Measurements from ENCODE around the gene SPRR2G. TPM values are rescaled to one million over a fixed set of nuclear protein-coding genes. Genes with fewer than 3 reads are reported as not detected.

The SPRR2G gene
- total and polyA plus RNA-seq, 7 experiments from 2014 or later, result not detected

- ATAC-seq (no peak), DNase-seq (no peak)
- H3K4me1 ChIP-seq (ENCODE audit: control insufficient read depth in 2 of 2, insufficient read depth in 2 of 2, low read length in 2 of 2), result no peaks in the 10 kb centered on the region
- POLR2A ChIA-PET, result no interaction called here
- Mint-ChIP-seq H3K4me1 (no peaks in the 10 kb centered on the region), H3K9me3 (peaks cover 0 to 11% (median 0%) of the 10 kb centered on the region in 11 donors), H3K27me3 (peaks cover 3 to 31% (median 23%) of the 10 kb centered on the region in 5 donors), H3K27ac (no peak overlapping the region), H3K4me3 (no peak overlapping the region), H3K36me3 (no peaks in the 10 kb centered on the region)
- no peaks in the 10 kb centered on the region for H3K9me3 ChIP-seq (ENCODE audit: control insufficient read depth in 2 of 3, low read length in 3 of 3)
- H3K27ac ChIP-seq (ENCODE audit: low read depth, low read length), result no peak overlapping the region
- CTCF ChIA-PET, result no interaction called here
- intact Hi-C loops (cut with micrococcal nuclease), result no loop called here
- no peaks in the 10 kb centered on the region for H3K27me3 ChIP-seq (ENCODE audit: control insufficient read depth in 2 of 2, insufficient read depth in 2 of 2, low read length in 2 of 2)
- H3K36me3 ChIP-seq (ENCODE audit: control insufficient read depth in 2 of 3, insufficient read depth in 3 of 3, low read length in 3 of 3), result no peaks in the 10 kb centered on the region
- H3K4me3 ChIP-seq (ENCODE audit: low read length), result no peak overlapping the region
Observed at GRCh38 chr1:153178922-153179321, 28.2 kb upstream of the SPRR2G start.

GRCh38 chr1:153174624-153175023 is 23.9 kb upstream of the SPRR2G start:
- Histone ChIP-seq H3K4me3 (ENCODE audit: low read length) (no peak overlapping the region), H3K36me3 (ENCODE audit: control insufficient read depth in 2 of 3, insufficient read depth in 3 of 3, low read length in 3 of 3) (no peaks in the 10 kb centered on the region), H3K4me1 (ENCODE audit: control insufficient read depth in 2 of 2, insufficient read depth in 2 of 2, low read length in 2 of 2) (no peaks in the 10 kb centered on the region), H3K9me3 (ENCODE audit: control insufficient read depth in 2 of 3, low read length in 3 of 3) (no peaks in the 10 kb centered on the region), H3K27me3 (ENCODE audit: control insufficient read depth in 2 of 2, insufficient read depth in 2 of 2, low read length in 2 of 2) (no peaks in the 10 kb centered on the region), H3K27ac (ENCODE audit: low read depth, low read length) (no peak overlapping the region)
- ChIA-PET POLR2A (no interaction called here), CTCF (no interaction called here)
- Mint-ChIP-seq H3K4me1 (no peaks in the 10 kb centered on the region), H3K27me3 (peaks cover 6 to 24% (median 21%) of the 10 kb centered on the region in 5 donors), H3K27ac (no peak overlapping the region), H3K9me3 (peaks cover 0 to 4% (median 0%) of the 10 kb centered on the region in 11 donors), H3K36me3 (no peaks in the 10 kb centered on the region), H3K4me3 (no peak overlapping the region)
- DNase-seq (no peak), ATAC-seq (no peak)
- intact Hi-C loops (cut with micrococcal nuclease), result no loop called here

- ATAC-seq, result no peak
- DNase-seq, result no peak
- peaks cover 14 to 51% (median 40%) of the 10 kb centered on the region in 5 donors for H3K27me3 Mint-ChIP-seq
Observed at GRCh38 chr1:153168686-153169085, 18.0 kb upstream of the SPRR2G start.

GRCh38 chr1:153155541-153155940 is 4.9 kb upstream of the SPRR2G start:
- ChIA-PET POLR2A (no interaction called here), CTCF (no interaction called here)
- H3K27me3 ChIP-seq (ENCODE audit: control insufficient read depth in 2 of 2, insufficient read depth in 2 of 2, low read length in 2 of 2), result no peaks in the 10 kb centered on the region
- no peaks in the 10 kb centered on the region for H3K4me1 ChIP-seq (ENCODE audit: control insufficient read depth in 2 of 2, insufficient read depth in 2 of 2, low read length in 2 of 2)
- Mint-ChIP-seq H3K4me3 (no peak overlapping the region), H3K27ac (no peak overlapping the region), H3K4me1 (no peaks in the 10 kb centered on the region), H3K9me3 (peaks cover 1 to 34% (median 9%) of the 10 kb centered on the region in 11 donors), H3K36me3 (peaks cover 0 to 5% (median 0%) of the 10 kb centered on the region in 5 donors), H3K27me3 (peaks cover 9 to 36% (median 30%) of the 10 kb centered on the region in 5 donors)
- no peak overlapping the region for H3K4me3 ChIP-seq (ENCODE audit: low read length)
- intact Hi-C loops (cut with micrococcal nuclease), result no loop called here
- no peak for ATAC-seq
- no peak for DNase-seq
- H3K27ac ChIP-seq (ENCODE audit: low read depth, low read length), result no peak overlapping the region
- peaks cover 0 to 12% (median 0%) of the 10 kb centered on the region in 3 experiments for H3K9me3 ChIP-seq (ENCODE audit: control insufficient read depth in 2 of 3, low read length in 3 of 3)
- no peaks in the 10 kb centered on the region for H3K36me3 ChIP-seq (ENCODE audit: control insufficient read depth in 2 of 3, insufficient read depth in 3 of 3, low read length in 3 of 3)

More at GRCh38 chr1:153168686-153169085, 18.0 kb upstream of the SPRR2G start:
- Mint-ChIP-seq H3K4me1 (no peaks in the 10 kb centered on the region), H3K9me3 (peaks cover 0 to 4% (median 0%) of the 10 kb centered on the region in 11 donors), H3K4me3 (no peak overlapping the region), H3K27ac (no peak overlapping the region), H3K36me3 (peaks cover 0 to 5% (median 0%) of the 10 kb centered on the region in 5 donors)
- CTCF ChIA-PET, result no interaction called here
- peaks cover 0 to 3% of the 10 kb centered on the region in 2 donors for H3K27me3 ChIP-seq (ENCODE audit: control insufficient read depth in 2 of 2, insufficient read depth in 2 of 2, low read length in 2 of 2)
- H3K27ac ChIP-seq (ENCODE audit: low read depth, low read length), result no peak overlapping the region
- POLR2A ChIA-PET, result no interaction called here
- H3K36me3 ChIP-seq (ENCODE audit: control insufficient read depth in 2 of 3, insufficient read depth in 3 of 3, low read length in 3 of 3), result no peaks in the 10 kb centered on the region
- no peaks in the 10 kb centered on the region for H3K9me3 ChIP-seq (ENCODE audit: control insufficient read depth in 2 of 3, low read length in 3 of 3)
- H3K4me3 ChIP-seq (ENCODE audit: low read length), result no peak overlapping the region
- H3K4me1 ChIP-seq (ENCODE audit: control insufficient read depth in 2 of 2, insufficient read depth in 2 of 2, low read length in 2 of 2), result no peaks in the 10 kb centered on the region
- intact Hi-C loops (cut with micrococcal nuclease), result no loop called here

GRCh38 chr1:153152481-153152880 is 1.8 kb upstream of the SPRR2G start:
- Histone ChIP-seq H3K36me3 (ENCODE audit: control insufficient read depth in 2 of 3, insufficient read depth in 3 of 3, low read length in 3 of 3) (no peaks in the 10 kb centered on the region), H3K27me3 (ENCODE audit: control insufficient read depth in 2 of 2, insufficient read depth in 2 of 2, low read length in 2 of 2) (no peaks in the 10 kb centered on the region), H3K4me1 (ENCODE audit: control insufficient read depth in 2 of 2, insufficient read depth in 2 of 2, low read length in 2 of 2) (no peaks in the 10 kb centered on the region), H3K9me3 (ENCODE audit: control insufficient read depth in 2 of 3, low read length in 3 of 3) (no peaks in the 10 kb centered on the region), H3K4me3 (ENCODE audit: low read length) (no peak overlapping the region), H3K27ac (ENCODE audit: low read depth, low read length) (no peak overlapping the region)
- ChIA-PET POLR2A (no interaction called here), CTCF (no interaction called here)
- peaks cover 16 to 39% (median 34%) of the 10 kb centered on the region in 5 donors for H3K27me3 Mint-ChIP-seq
- DNase-seq, result no peak
- no peak overlapping the region for H3K4me3 Mint-ChIP-seq
- H3K36me3 Mint-ChIP-seq, result no peaks in the 10 kb centered on the region
- no peak for ATAC-seq
- peaks cover 0 to 6% (median 0%) of the 10 kb centered on the region in 11 donors for H3K9me3 Mint-ChIP-seq
- intact Hi-C loops (cut with micrococcal nuclease), result no loop called here
- H3K27ac Mint-ChIP-seq, result no peak overlapping the region
- H3K4me1 Mint-ChIP-seq, result no peaks in the 10 kb centered on the region

GRCh38 chr1:153141377-153141776 is 9.3 kb downstream of the SPRR2G start:
- Histone ChIP-seq H3K9me3 (ENCODE audit: control insufficient read depth in 2 of 3, low read length in 3 of 3) (no peaks in the 10 kb centered on the region), H3K36me3 (ENCODE audit: control insufficient read depth in 2 of 3, insufficient read depth in 3 of 3, low read length in 3 of 3) (no peaks in the 10 kb centered on the region), H3K4me1 (ENCODE audit: control insufficient read depth in 2 of 2, insufficient read depth in 2 of 2, low read length in 2 of 2) (no peaks in the 10 kb centered on the region), H3K27ac (ENCODE audit: low read depth, low read length) (no peak overlapping the region), H3K27me3 (ENCODE audit: control insufficient read depth in 2 of 2, insufficient read depth in 2 of 2, low read length in 2 of 2) (no peaks in the 10 kb centered on the region), H3K4me3 (ENCODE audit: low read length) (no peak overlapping the region)
- Mint-ChIP-seq H3K27me3 (peaks cover 33 to 56% (median 52%) of the 10 kb centered on the region in 5 donors), H3K36me3 (no peaks in the 10 kb centered on the region), H3K9me3 (peaks cover 0 to 4% (median 0%) of the 10 kb centered on the region in 11 donors), H3K27ac (no peak overlapping the region), H3K4me1 (no peaks in the 10 kb centered on the region), H3K4me3 (no peak overlapping the region)
- POLR2A ChIA-PET, result interaction anchor here (0.7 kb wide), 1 partner anchor 196 kb away, joined by 3 read pairs; no protein-coding TSS in a partner anchor
- CTCF ChIA-PET, result no interaction called here
- DNase-seq (no peak), ATAC-seq (no peak)
- intact Hi-C loops (cut with micrococcal nuclease), result no loop called here

GRCh38 chr1:153140484-153140883 is 10.2 kb downstream of the SPRR2G start:
- no peaks in the 10 kb centered on the region for H3K9me3 ChIP-seq (ENCODE audit: control insufficient read depth in 2 of 3, low read length in 3 of 3)
- intact Hi-C loops (cut with micrococcal nuclease), result no loop called here
- Mint-ChIP-seq H3K4me1 (no peaks in the 10 kb centered on the region), H3K9me3 (peaks cover 0 to 10% (median 0%) of the 10 kb centered on the region in 11 donors), H3K27me3 (peaks cover 32 to 58% (median 52%) of the 10 kb centered on the region in 5 donors), H3K36me3 (no peaks in the 10 kb centered on the region), H3K4me3 (no peak overlapping the region), H3K27ac (no peak overlapping the region)
- H3K27me3 ChIP-seq (ENCODE audit: control insufficient read depth in 2 of 2, insufficient read depth in 2 of 2, low read length in 2 of 2), result no peaks in the 10 kb centered on the region
- H3K27ac ChIP-seq (ENCODE audit: low read depth, low read length), result no peak overlapping the region
- ATAC-seq (no peak), DNase-seq (no peak)
- ChIA-PET POLR2A (no interaction called here), CTCF (no interaction called here)
- no peaks in the 10 kb centered on the region for H3K4me1 ChIP-seq (ENCODE audit: control insufficient read depth in 2 of 2, insufficient read depth in 2 of 2, low read length in 2 of 2)
- H3K36me3 ChIP-seq (ENCODE audit: control insufficient read depth in 2 of 3, insufficient read depth in 3 of 3, low read length in 3 of 3), result no peaks in the 10 kb centered on the region
- no peak overlapping the region for H3K4me3 ChIP-seq (ENCODE audit: low read length)

Data from naive thymus-derived CD4-positive, alpha-beta T cell (primary cell).